ENCODE measurements around the gene KCNK17.

- TF ChIP-seq REST (IDR thresholded peaks at IDR 0.05; ENCODE audit: low read depth) (no peak), ZBTB33 (IDR thresholded peaks at IDR 0.05; ENCODE audit: extremely low read depth, insufficient replicate concordance, low read length) (no peak), SRF (IDR thresholded peaks at IDR 0.05; ENCODE audit: low read depth) (no peak), CTCF (IDR thresholded peaks at IDR 0.05 in 2 of 3, conservative IDR thresholded peaks at IDR 0.05 in 1 of 3; ENCODE audit: borderline replicate concordance in 1 of 3, insufficient read depth in 1 of 3, low read depth in 2 of 3, low read length in 2 of 3) (no peak), POLR2A (IDR thresholded peaks at IDR 0.05; ENCODE audit: borderline replicate concordance, extremely low read depth, insufficient read depth, insufficient read length) (no peak), CEBPB (IDR thresholded peaks at IDR 0.05; ENCODE audit: low read depth) (no peak), EZH2 (IDR thresholded peaks at IDR 0.05) (no peak)
Measured at GRCh38 chr6:39281312-39281980, 32.8 kb downstream of the KCNK17 start.
